GM19239 (cell line): ENCODE results near the gene OR8D1.
"Not testable (repeated sequence)": the region's sequence is repeated elsewhere in the genome, so short reads cannot be mapped to it uniquely, and the experiment has no call there.

Experiments used
- DNase-seq: peaks from one replicate; pipeline ENCODE4 v3.0.0; 2011; ENCODE audit warnings: low spot score; ENCODE audit not compliant: insufficient read length
- FAIRE-seq: peaks from 2 replicates; lab custom pipeline; 2011; peaks lifted over from hg19 to GRCh38; lab: Jason Lieb, UNC

OR8D1 gene

GRCh38 chr11:124294687-124295086 lies 19.1 kb downstream of the OR8D1 start:
- DNase-seq, result no peak
- no peak for FAIRE-seq

GRCh38 chr11:124285610-124286344 lies 28.0 kb downstream of the OR8D1 start:
- no peak for DNase-seq
- no peak for FAIRE-seq

- no peak for DNase-seq
- no peak for FAIRE-seq
Observed at GRCh38 chr11:124278261-124278660, 35.5 kb downstream of the OR8D1 start.

GRCh38 chr11:124277804-124278203 lies 35.9 kb downstream of the OR8D1 start:
- no peak for FAIRE-seq

GRCh38 chr11:124277207-124277606 lies 36.5 kb downstream of the OR8D1 start:
- no peak for FAIRE-seq
- no peak for DNase-seq

More at GRCh38 chr11:124277804-124278203, 35.9 kb downstream of the OR8D1 start:
- no peak for DNase-seq

- DNase-seq, result no peak
- FAIRE-seq, result no peak
Observed at GRCh38 chr11:124276081-124276480, 37.7 kb downstream of the OR8D1 start.

- no peak for FAIRE-seq
- no peak for DNase-seq
Observed at GRCh38 chr11:124274000-124274399, 39.7 kb downstream of the OR8D1 start.

GRCh38 chr11:124270886-124271285 lies 42.9 kb downstream of the OR8D1 start:
- not testable (repeated sequence) for FAIRE-seq, DNase-seq

- DNase-seq, FAIRE-seq: not testable (repeated sequence)
Observed at GRCh38 chr11:124265041-124265440, 48.7 kb downstream of the OR8D1 start.

- FAIRE-seq (no peak), DNase-seq (no peak)
Observed at GRCh38 chr11:124256076-124256475, 57.7 kb downstream of the OR8D1 start, which contains the start of gene OR8G5. Gene OR8G5 (plus strand): TSS chr11:124256376. CDS start chr11:124264932, 8,556 bp downstream.
